SU-DHL-6 (cell line): ENCODE measurements around the gene PCDHGA12.
A peak's percentile ranks its signal among the peaks of the same experiment; 100 is the strongest.
"Not testable (repeated sequence)": the region's sequence is repeated elsewhere in the genome, so short reads cannot be mapped to it uniquely, and the experiment has no call there.

Source experiments
- CTCF ChIP-seq: fragments of 200-600 bp; sonication (generic); IDR thresholded peaks from one replicate; pipeline ENCODE4 v1.5.1; 2017; ENCODE audit warnings: antibody characterized with exemption, mild to moderate bottlenecking, low read length, moderate library complexity; ENCODE audit not compliant: insufficient read depth, poor library complexity, severe bottlenecking
- EZH2phosphoT487 ChIP-seq: fragments of 200-600 bp; sonication (generic), shearing (Covaris generic); conservative IDR thresholded peaks from 2 replicates; pipeline ENCODE4 v1.6.1; 2018; ENCODE audit warnings: mild to moderate bottlenecking, antibody characterized with exemption, low read length, moderate library complexity, mixed read lengths

GRCh38 chr5:141417494-141418172, 12.7 kb upstream of the PCDHGA12 start, which contains the start of gene PCDHGB7:
- peak; percentile 21 for TF ChIP-seq CTCF
- not testable (repeated sequence) for TF ChIP-seq EZH2phosphoT487
